Activated naive CD4-positive, alpha-beta T cell treated with anti-CD3 and anti-CD28 coated beads, Interleukin-2, amount 50 U/mL, for 24 hours (primary cell): ENCODE results near the gene PARP3.

Experiments used
- H3K27ac Mint-ChIP-seq: one replicate; pipeline ENCODE4 v1.8.0; 2021; ENCODE audit warnings: mild to moderate bottlenecking, mixed read lengths
- H3K27me3 Mint-ChIP-seq: one replicate; pipeline ENCODE4 v1.8.0; 2021; ENCODE audit warnings: mixed read lengths
- H3K36me3 Mint-ChIP-seq: one replicate; pipeline ENCODE4 v1.8.0; 2021; ENCODE audit warnings: mixed read lengths
- H3K4me1 Mint-ChIP-seq: one replicate; pipeline ENCODE4 v1.8.0; 2021; ENCODE audit warnings: mixed read lengths
- H3K4me3 Mint-ChIP-seq: one replicate; pipeline ENCODE4 v1.8.0; 2021; ENCODE audit warnings: mild to moderate bottlenecking, mixed read lengths
- H3K9me3 Mint-ChIP-seq: one replicate; pipeline ENCODE4 v1.8.0; 2021; ENCODE audit warnings: mixed read lengths

The PARP3 gene

DNA sequence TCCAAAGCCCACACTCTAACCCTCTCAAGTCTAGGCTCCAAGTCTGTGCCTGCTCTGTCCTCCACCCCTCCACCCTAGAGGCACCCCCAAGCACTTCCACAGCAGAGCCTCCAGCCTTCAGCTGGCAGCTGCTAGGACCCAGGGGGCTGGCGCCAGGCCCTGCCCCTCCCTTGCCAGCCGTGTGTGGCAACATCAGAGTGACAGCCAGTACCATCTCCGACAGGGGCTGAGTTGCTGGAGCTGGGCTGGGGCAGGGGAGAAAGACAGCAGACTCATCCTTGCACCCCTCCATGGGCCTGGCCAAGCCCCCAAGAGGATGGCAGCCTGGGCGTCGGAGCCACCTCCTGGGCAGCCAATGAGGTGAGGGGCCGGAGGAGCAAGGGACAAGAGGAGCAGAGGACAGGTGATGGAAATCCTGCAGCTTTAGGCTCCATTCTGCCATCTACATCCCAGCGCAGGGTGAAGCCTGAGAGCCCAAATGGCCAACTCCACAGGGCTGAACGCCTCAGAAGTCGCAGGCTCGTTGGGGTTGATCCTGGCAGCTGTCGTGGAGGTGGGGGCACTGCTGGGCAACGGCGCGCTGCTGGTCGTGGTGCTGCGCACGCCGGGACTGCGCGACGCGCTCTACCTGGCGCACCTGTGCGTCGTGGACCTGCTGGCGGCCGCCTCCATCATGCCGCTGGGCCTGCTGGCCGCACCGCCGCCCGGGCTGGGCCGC lies 13.2 kb downstream of the PARP3 start, which contains the start of gene GPR62:
GPR62 (plus strand) TSS at position 207 of the 718 bp plus-strand sequence; CDS start at position 479, 272 bp downstream.
- H3K27ac Mint-ChIP-seq: no peak within 1 kb of the TSS
- peak within 1 kb of the TSS; percentile 49 for H3K4me3 Mint-ChIP-seq
- no peaks in the 10 kb centered on the region for H3K9me3 Mint-ChIP-seq
- peaks cover 2% of the 10 kb centered on the region for H3K36me3 Mint-ChIP-seq
- no peaks in the 10 kb centered on the region for H3K4me1 Mint-ChIP-seq
- peaks cover 9% of the 10 kb centered on the region for H3K27me3 Mint-ChIP-seq

GRCh38 chr3:51955893-51956770 lies 14.0 kb downstream of the PARP3 start:
- peaks cover 2% of the 10 kb centered on the region for H3K36me3 Mint-ChIP-seq
- no peak overlapping the region for H3K27ac Mint-ChIP-seq
- H3K9me3 Mint-ChIP-seq: no peaks in the 10 kb centered on the region
- H3K4me1 Mint-ChIP-seq: no peaks in the 10 kb centered on the region
- H3K4me3 Mint-ChIP-seq: peak overlapping the region; percentile 49
- H3K27me3 Mint-ChIP-seq: peaks cover 9% of the 10 kb centered on the region

DNA sequence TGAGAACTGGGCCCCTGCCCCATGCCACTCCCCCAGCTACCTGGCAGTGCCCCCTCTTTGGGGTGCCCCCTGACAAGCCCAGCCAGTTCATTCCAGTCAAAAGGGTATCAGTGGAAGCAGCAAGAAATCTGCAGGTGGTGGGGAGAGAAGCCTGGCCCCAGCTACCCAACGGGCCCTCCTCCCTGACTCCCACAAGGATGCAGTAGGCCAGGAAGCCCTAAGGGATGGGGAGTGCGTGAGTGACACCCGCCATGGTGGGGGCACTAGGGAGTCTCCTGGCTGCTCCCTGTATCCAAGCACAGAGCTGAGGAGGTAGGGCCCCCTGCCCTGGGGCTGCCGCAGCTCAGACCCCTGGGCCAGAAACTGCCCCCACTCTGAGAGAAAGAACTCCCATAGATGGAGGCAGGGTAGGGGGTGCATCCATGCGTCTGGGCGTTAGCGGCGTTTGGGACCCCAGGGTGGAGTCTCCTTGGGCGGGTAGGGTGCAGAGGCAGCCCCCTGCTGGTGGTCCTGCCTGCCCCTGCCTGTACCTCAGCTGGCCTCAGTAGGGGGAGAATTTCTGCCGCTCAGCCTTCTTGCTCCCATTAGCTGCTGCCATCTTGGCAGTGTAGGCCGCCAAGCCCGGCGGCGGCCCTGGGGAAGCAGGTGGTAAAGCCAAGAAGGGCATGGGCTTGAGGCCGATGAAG lies 15.5 kb downstream of the PARP3 start:
- Mint-ChIP-seq H3K36me3 (peaks cover 2% of the 10 kb centered on the region), H3K4me1 (no peaks in the 10 kb centered on the region), H3K4me3 (no peak overlapping the region), H3K9me3 (no peaks in the 10 kb centered on the region), H3K27ac (no peak overlapping the region), H3K27me3 (peaks cover 9% of the 10 kb centered on the region)

DNA sequence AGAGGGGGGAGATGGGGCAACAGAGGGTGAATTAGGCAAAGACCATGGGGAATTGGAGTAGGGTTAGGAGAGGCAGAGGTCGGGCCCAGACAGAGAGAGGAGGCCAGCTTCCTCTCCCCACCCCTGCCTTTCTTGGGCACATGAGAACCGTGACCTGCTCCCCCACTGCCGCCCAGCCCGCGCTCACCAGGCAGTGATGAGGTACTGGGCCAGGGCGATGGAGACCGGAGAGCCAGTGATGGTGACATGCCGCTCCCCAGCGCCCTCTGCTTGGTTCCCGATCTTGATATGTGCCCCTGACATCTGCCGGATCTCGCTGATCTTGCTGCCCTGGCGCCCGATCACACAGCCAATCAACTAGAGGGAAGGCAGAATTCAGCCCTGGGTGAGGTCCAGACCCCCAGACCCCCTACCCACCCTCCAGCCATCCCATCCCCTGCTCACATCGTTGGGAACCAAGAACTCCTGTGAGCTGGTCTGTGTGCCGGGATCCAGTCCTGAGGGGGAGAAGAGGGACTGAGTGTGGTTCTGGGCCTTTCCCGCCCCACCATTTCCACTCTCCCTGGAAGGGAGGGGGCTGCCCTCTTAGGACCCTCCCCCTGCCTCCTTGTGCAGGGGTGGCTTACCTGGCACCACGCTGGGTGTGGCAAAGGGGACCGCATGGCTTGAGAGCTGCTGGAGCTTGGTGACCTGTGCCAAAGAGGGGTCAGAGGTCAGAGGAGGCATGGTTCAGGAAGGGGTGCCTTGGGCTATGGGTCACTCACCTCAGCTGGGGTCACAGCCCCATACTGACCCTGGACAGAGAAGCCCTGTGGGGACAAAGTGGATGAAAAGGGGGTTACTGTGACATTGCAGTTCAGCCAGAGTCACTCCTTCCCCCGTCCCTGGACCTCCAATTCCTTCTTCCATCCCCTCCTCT lies 16.7 kb downstream of the PARP3 start:
- Mint-ChIP-seq H3K9me3 (no peaks in the 10 kb centered on the region), H3K27me3 (peaks cover 4% of the 10 kb centered on the region)

GRCh38 chr3:51959651-51960050 lies 17.5 kb downstream of the PARP3 start:
- no peak overlapping the region for H3K4me3 Mint-ChIP-seq
- H3K36me3 Mint-ChIP-seq: peaks cover 2% of the 10 kb centered on the region
- H3K27me3 Mint-ChIP-seq: peaks cover 1% of the 10 kb centered on the region
- no peak overlapping the region for H3K27ac Mint-ChIP-seq
- no peaks in the 10 kb centered on the region for H3K9me3 Mint-ChIP-seq
- H3K4me1 Mint-ChIP-seq: no peaks in the 10 kb centered on the region

More for the DNA sequence above, 16.7 kb downstream of the PARP3 start:
- Mint-ChIP-seq H3K4me1 (no peaks in the 10 kb centered on the region), H3K27ac (no peak overlapping the region), H3K4me3 (no peak overlapping the region), H3K36me3 (peaks cover 2% of the 10 kb centered on the region)

GRCh38 chr3:51960386-51960785 lies 18.2 kb downstream of the PARP3 start:
- Mint-ChIP-seq H3K27ac (no peak overlapping the region), H3K9me3 (no peaks in the 10 kb centered on the region), H3K36me3 (peaks cover 2% of the 10 kb centered on the region), H3K4me3 (no peak overlapping the region), H3K27me3 (peaks cover 1% of the 10 kb centered on the region), H3K4me1 (peaks cover 5% of the 10 kb centered on the region)

DNA sequence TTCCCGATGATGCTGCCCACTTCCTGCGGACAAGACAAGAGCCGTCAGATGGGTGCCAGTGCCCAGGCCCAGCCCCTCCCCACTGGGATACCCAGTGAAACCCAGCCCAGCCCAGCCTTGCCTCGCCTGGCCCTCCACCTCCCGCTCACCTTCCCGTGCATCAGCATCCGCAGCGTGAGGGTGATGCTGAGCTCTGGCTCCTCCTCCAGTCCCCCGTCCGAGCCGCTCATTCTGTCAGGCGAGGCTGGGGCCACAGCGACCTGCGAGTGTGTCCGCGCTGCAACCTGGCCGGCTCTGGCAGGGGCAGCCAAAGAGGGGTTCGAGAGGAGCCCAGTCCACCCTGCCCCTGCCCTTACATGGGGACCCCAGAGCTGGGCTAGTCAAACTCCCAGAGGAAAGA lies 18.8 kb downstream of the PARP3 start:
- no peak overlapping the region for H3K4me3 Mint-ChIP-seq
- no peaks in the 10 kb centered on the region for H3K9me3 Mint-ChIP-seq
- peaks cover 2% of the 10 kb centered on the region for H3K36me3 Mint-ChIP-seq
- H3K27ac Mint-ChIP-seq: no peak overlapping the region
- H3K4me1 Mint-ChIP-seq: peaks cover 7% of the 10 kb centered on the region
- peaks cover 1% of the 10 kb centered on the region for H3K27me3 Mint-ChIP-seq

- H3K4me1 Mint-ChIP-seq: peaks cover 13% of the 10 kb centered on the region
- H3K27ac Mint-ChIP-seq: no peak overlapping the region
- no peak overlapping the region for H3K4me3 Mint-ChIP-seq
- H3K36me3 Mint-ChIP-seq: peaks cover 2% of the 10 kb centered on the region
- H3K9me3 Mint-ChIP-seq: no peaks in the 10 kb centered on the region
- peaks cover 1% of the 10 kb centered on the region for H3K27me3 Mint-ChIP-seq
Observed at GRCh38 chr3:51961602-51962569, 19.7 kb downstream of the PARP3 start.

DNA sequence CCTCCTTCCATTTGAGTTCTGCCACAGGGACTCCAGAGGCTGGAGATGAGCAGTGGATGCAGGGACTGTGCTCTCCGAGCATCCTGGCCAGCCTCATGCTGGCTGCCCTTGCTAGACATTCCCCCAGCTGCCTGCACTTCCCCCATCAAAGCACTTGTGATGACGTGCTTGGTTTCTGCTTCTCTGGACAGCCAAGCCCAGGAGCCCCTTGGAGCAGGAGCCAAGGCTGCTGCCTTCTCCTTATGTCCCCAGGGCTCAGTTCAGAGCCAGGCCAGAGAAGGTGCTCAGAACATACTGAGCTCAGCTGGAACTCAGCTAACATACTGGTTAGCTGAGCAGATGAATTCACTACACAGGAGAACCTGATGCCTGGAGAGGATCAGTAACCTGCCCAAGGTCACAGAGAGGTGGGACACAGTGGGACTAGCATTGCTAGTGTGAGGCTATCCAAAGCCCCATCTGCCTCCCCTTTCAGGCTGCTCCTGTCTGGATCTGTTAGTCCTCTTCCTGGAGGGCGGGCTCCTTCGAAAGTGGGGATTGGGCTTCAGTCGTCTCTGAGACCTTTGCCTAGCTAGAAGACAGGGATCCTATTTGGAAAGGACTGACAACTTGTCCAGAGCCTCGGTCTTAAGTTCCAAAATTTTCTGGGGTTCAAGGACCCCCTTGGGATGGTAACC lies 20.8 kb downstream of the PARP3 start:
- Mint-ChIP-seq H3K9me3 (no peaks in the 10 kb centered on the region), H3K4me3 (no peak overlapping the region), H3K27me3 (peaks cover 1% of the 10 kb centered on the region), H3K27ac (no peak overlapping the region), H3K4me1 (peaks cover 13% of the 10 kb centered on the region), H3K36me3 (peaks cover 2% of the 10 kb centered on the region)

DNA sequence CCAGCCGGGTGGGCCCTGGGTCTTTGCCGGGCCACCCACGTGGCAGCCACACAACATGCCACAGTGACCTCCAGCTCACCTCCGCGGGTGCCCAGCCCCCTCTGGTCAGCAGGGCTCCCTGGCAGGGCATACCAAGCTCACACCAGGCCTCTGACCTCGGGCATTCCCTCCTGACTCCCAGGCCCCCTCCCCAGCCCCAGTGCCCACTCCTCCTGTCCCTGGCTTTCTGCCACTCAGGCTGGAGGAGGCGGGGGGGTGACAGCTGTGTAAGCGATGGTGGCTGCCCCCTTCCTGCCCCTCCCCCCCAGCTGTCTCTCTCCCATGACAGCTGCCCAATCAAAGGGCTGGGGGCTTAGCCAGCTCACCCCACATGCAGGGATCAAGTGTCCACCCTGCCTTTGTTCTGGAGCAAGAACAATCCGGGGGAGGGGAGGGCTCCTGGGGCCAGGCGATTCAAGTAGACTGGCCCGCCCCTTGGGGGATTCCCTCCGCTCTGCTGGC lies 21.8 kb downstream of the PARP3 start:
- no peak overlapping the region for H3K4me3 Mint-ChIP-seq
- H3K27ac Mint-ChIP-seq: no peak overlapping the region

DNA sequence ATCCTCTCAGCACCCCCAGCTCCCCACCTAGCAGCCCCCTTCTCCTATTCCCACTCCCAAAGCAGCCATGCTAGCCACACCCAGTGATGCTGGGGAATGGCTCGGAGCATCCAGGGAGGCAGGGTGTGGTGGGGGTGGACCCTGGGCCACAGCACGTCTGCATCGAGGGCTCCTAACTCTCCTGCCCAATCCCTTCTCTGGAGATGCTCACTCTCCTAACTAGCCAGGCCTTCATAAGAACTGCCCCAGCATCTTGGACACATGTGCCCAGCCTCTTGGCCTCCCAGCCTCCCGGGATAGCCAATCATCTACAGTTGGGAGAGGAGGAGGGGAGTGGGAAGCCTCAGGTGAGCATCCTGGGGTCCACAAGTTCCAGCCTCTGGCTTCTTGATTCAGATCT lies 22.4 kb downstream of the PARP3 start:
- no peak overlapping the region for H3K4me3 Mint-ChIP-seq
- no peaks in the 10 kb centered on the region for H3K36me3 Mint-ChIP-seq

More for the DNA sequence above, 21.8 kb downstream of the PARP3 start:
- no peaks in the 10 kb centered on the region for H3K9me3 Mint-ChIP-seq
- H3K4me1 Mint-ChIP-seq: peaks cover 17% of the 10 kb centered on the region
- H3K36me3 Mint-ChIP-seq: no peaks in the 10 kb centered on the region
- H3K27me3 Mint-ChIP-seq: no peaks in the 10 kb centered on the region

GRCh38 chr3:51966016-51966415 lies 23.9 kb downstream of the PARP3 start:
- H3K27ac Mint-ChIP-seq: no peak overlapping the region
- H3K4me3 Mint-ChIP-seq: peak overlapping the region; percentile 66
- H3K4me1 Mint-ChIP-seq: peaks cover 23% of the 10 kb centered on the region
- no peaks in the 10 kb centered on the region for H3K9me3 Mint-ChIP-seq
- no peaks in the 10 kb centered on the region for H3K27me3 Mint-ChIP-seq
- H3K36me3 Mint-ChIP-seq: no peaks in the 10 kb centered on the region

More for the DNA sequence above, 22.4 kb downstream of the PARP3 start:
- H3K27ac Mint-ChIP-seq: no peak overlapping the region
- peaks cover 20% of the 10 kb centered on the region for H3K4me1 Mint-ChIP-seq
- H3K27me3 Mint-ChIP-seq: no peaks in the 10 kb centered on the region
- no peaks in the 10 kb centered on the region for H3K9me3 Mint-ChIP-seq

DNA sequence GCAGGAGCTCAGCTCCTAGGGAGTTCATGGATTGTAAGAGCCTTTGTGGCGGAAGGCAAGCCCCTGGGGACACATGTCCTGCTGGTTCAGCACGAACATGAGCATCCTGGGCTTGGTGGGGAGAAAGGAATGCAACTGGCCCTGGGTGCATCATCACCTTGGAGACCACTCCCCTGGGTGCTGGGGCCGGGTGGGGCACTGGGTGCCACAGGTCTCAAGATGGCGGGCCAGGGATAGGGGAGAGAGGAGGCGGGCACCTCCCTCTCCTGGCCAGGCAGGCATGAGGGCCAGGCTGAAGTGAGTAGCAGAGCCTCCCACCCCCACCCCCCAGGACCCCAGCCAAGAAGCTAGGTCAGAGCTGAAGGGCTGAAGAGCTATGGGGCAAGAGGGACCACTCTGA lies 24.3 kb downstream of the PARP3 start:
- Mint-ChIP-seq H3K27ac (peak overlapping the region; percentile 65), H3K27me3 (no peaks in the 10 kb centered on the region), H3K9me3 (no peaks in the 10 kb centered on the region), H3K36me3 (no peaks in the 10 kb centered on the region), H3K4me3 (peak overlapping the region; percentile 85), H3K4me1 (peaks cover 27% of the 10 kb centered on the region)
